HEK293 (cell line): Measurements from ENCODE around the gene AP2M1.
A peak's percentile ranks its signal among the peaks of the same experiment; 100 is the strongest.

Experiments used
- FEZF1 ChIP-seq: fragments of 450-650 bp; formaldehyde crosslinking; IDR thresholded peaks from 2 replicates; pipeline ENCODE4 v1.5.1; 2016; ENCODE audit warnings: missing biosample characterization, missing genetic modification characterization
- GLIS1 ChIP-seq: fragments of 450-650 bp; formaldehyde crosslinking; IDR thresholded peaks from 2 replicates; pipeline ENCODE4 v1.5.1; 2016; ENCODE audit warnings: missing biosample characterization, missing genetic modification characterization
- KLF10 ChIP-seq: fragments of 450-650 bp; IDR thresholded peaks from 2 replicates; pipeline ENCODE4 v1.5.1; 2018; ENCODE audit warnings: missing biosample characterization, mild to moderate bottlenecking, missing genetic modification characterization
- KLF16 ChIP-seq: fragments of 450-650 bp; formaldehyde crosslinking; IDR thresholded peaks from 2 replicates; pipeline ENCODE4 v1.5.1; 2017; ENCODE audit warnings: missing biosample characterization, missing genetic modification characterization
- KLF8 ChIP-seq: fragments of 450-650 bp; formaldehyde crosslinking; IDR thresholded peaks from 2 replicates; pipeline ENCODE4 v1.5.1; 2016; ENCODE audit warnings: missing biosample characterization, missing genetic modification characterization
- SCRT2 ChIP-seq: fragments of 450-650 bp; formaldehyde crosslinking; IDR thresholded peaks from 2 replicates; pipeline ENCODE4 v1.5.1; 2016; ENCODE audit warnings: missing biosample characterization, missing genetic modification characterization
- SP2 ChIP-seq: fragments of 450-650 bp; formaldehyde crosslinking; IDR thresholded peaks from 2 replicates; pipeline ENCODE4 v1.5.1; 2016; ENCODE audit warnings: missing biosample characterization, missing genetic modification characterization
- WT1 ChIP-seq: fragments of 450-650 bp; formaldehyde crosslinking; IDR thresholded peaks from 2 replicates; pipeline ENCODE4 v1.5.1; 2016; ENCODE audit warnings: missing biosample characterization, missing genetic modification characterization
- ZBTB17 ChIP-seq: fragments of 450-650 bp; formaldehyde crosslinking; IDR thresholded peaks from 2 replicates; pipeline ENCODE4 v1.5.1; 2016; ENCODE audit warnings: missing biosample characterization, missing genetic modification characterization
- ZNF16 ChIP-seq: fragments of 450-650 bp; formaldehyde crosslinking; IDR thresholded peaks from 2 replicates; pipeline ENCODE4 v1.5.1; 2016; ENCODE audit warnings: low read depth, missing biosample characterization, missing genetic modification characterization
- ZNF24 ChIP-seq: fragments of 450-650 bp; formaldehyde crosslinking; IDR thresholded peaks from 2 replicates; pipeline ENCODE4 v1.5.1; 2016; ENCODE audit warnings: missing biosample characterization, missing genetic modification characterization
- ZNF280C ChIP-seq: fragments of 450-650 bp; formaldehyde crosslinking; IDR thresholded peaks from 2 replicates; pipeline ENCODE4 v1.5.1; 2016; ENCODE audit warnings: missing biosample characterization, missing genetic modification characterization
- ZNF324 ChIP-seq: fragments of 450-650 bp; formaldehyde crosslinking; IDR thresholded peaks from 2 replicates; pipeline ENCODE4 v1.5.1; 2016; ENCODE audit warnings: missing biosample characterization, missing genetic modification characterization
- ZNF341 ChIP-seq: fragments of 450-650 bp; formaldehyde crosslinking; IDR thresholded peaks from 2 replicates; pipeline ENCODE4; 2016; ENCODE audit warnings: low read depth, missing biosample characterization, missing genetic modification characterization
- ZNF350 ChIP-seq: fragments of 450-650 bp; formaldehyde crosslinking; IDR thresholded peaks from 2 replicates; pipeline ENCODE4 v1.5.0; 2017; ENCODE audit warnings: missing biosample characterization, mild to moderate bottlenecking, missing genetic modification characterization
- ZNF362 ChIP-seq: fragments of 450-650 bp; formaldehyde crosslinking; IDR thresholded peaks from 2 replicates; pipeline ENCODE4 v1.5.1; 2016; ENCODE audit warnings: missing biosample characterization, missing genetic modification characterization
- ZNF394 ChIP-seq: fragments of 450-650 bp; formaldehyde crosslinking; IDR thresholded peaks from 2 replicates; pipeline ENCODE4 v1.5.1; 2016; ENCODE audit warnings: missing biosample characterization, missing genetic modification characterization, mild to moderate bottlenecking, moderate library complexity, borderline replicate concordance
- ZNF416 ChIP-seq: fragments of 450-650 bp; formaldehyde crosslinking; IDR thresholded peaks from 2 replicates; pipeline ENCODE4 v1.5.1; 2016; ENCODE audit warnings: missing biosample characterization, missing genetic modification characterization
- ZNF501 ChIP-seq: fragments of 450-650 bp; formaldehyde crosslinking; IDR thresholded peaks from 2 replicates; pipeline ENCODE4 v1.5.1; 2016; ENCODE audit warnings: missing biosample characterization, missing genetic modification characterization
- ZNF692 ChIP-seq: fragments of 450-650 bp; formaldehyde crosslinking; IDR thresholded peaks from 2 replicates; pipeline ENCODE4 v1.5.1; 2016; ENCODE audit warnings: missing biosample characterization, missing genetic modification characterization
- ZNF701 ChIP-seq: fragments of 450-650 bp; formaldehyde crosslinking; IDR thresholded peaks from 2 replicates; pipeline ENCODE4 v1.5.1; 2016; ENCODE audit warnings: missing biosample characterization, missing genetic modification characterization
- ZNF707 ChIP-seq: fragments of 450-650 bp; formaldehyde crosslinking; IDR thresholded peaks from 2 replicates; pipeline ENCODE4 v1.5.1; 2016; ENCODE audit warnings: missing biosample characterization, missing genetic modification characterization
- TF ChIP-seq, protein P1 (sequence below): fragments of 450-650 bp; formaldehyde crosslinking; IDR thresholded peaks from 2 replicates; pipeline ENCODE4 v1.5.1; 2016; ENCODE audit warnings: missing biosample characterization, missing genetic modification characterization
- TF ChIP-seq, protein P2 (sequence below): fragments of 450-650 bp; formaldehyde crosslinking; IDR thresholded peaks from 2 replicates; pipeline ENCODE4 v1.5.1; 2016; ENCODE audit warnings: missing biosample characterization, missing genetic modification characterization
- TF ChIP-seq, protein P3 (sequence below): fragments of 450-650 bp; formaldehyde crosslinking; IDR thresholded peaks from 2 replicates; pipeline ENCODE4 v1.5.1; 2016; ENCODE audit warnings: missing biosample characterization, missing genetic modification characterization
- TF ChIP-seq, protein P4 (sequence below): IDR thresholded peaks from 2 replicates; pipeline ENCODE4 v1.6.1; 2011; ENCODE audit warnings: mild to moderate bottlenecking, low read depth, low read length, borderline replicate concordance

AP2M1 gene

GRCh38 chr3:184174646-184175492 lies at the start of gene AP2M1 (continued):
- TF ChIP-seq ZNF692 (peak; percentile 40; the same call in 1 of the 2 replicates), ZNF324 (tag by site-specific recombination) (0 out of 2 replicates have a peak, but pooled peaks have one; percentile 41), WT1 (tag by site-specific recombination) (peak; percentile 35; the same call in 1 of the 2 replicates), ZBTB17 (tag by site-specific recombination) (peak; percentile 67), ZNF362 (tag by site-specific recombination) (no peak), KLF8 (peak; percentile 84), ZNF394 (tag by site-specific recombination) (no peak), SP2 (tag by site-specific recombination) (peak; percentile 80), ZNF24 (tag by site-specific recombination) (no peak), ZNF416 (no peak), KLF16 (tag by site-specific recombination) (peak; percentile 57; the same call in 1 of the 2 replicates), ZNF701 (tag by site-specific recombination) (no peak), ZNF341 (tag by site-specific recombination) (peak; percentile 90), KLF10 (tag by site-specific recombination) (0 out of 2 replicates have a peak, but pooled peaks have one; percentile 23), ZNF350 (no peak), FEZF1 (tag by site-specific recombination) (no peak), ZNF16 (tag by site-specific recombination) (no peak), SCRT2 (tag by site-specific recombination) (no peak), GLIS1 (tag by site-specific recombination) (0 out of 2 replicates have a peak, but pooled peaks have one; percentile 7), ZNF501 (peak; percentile 42; the same call in 1 of the 2 replicates), ZNF707 (tag by site-specific recombination) (no peak), ZNF280C (tag by site-specific recombination) (no peak)
- TF ChIP-seq, protein P1, sequence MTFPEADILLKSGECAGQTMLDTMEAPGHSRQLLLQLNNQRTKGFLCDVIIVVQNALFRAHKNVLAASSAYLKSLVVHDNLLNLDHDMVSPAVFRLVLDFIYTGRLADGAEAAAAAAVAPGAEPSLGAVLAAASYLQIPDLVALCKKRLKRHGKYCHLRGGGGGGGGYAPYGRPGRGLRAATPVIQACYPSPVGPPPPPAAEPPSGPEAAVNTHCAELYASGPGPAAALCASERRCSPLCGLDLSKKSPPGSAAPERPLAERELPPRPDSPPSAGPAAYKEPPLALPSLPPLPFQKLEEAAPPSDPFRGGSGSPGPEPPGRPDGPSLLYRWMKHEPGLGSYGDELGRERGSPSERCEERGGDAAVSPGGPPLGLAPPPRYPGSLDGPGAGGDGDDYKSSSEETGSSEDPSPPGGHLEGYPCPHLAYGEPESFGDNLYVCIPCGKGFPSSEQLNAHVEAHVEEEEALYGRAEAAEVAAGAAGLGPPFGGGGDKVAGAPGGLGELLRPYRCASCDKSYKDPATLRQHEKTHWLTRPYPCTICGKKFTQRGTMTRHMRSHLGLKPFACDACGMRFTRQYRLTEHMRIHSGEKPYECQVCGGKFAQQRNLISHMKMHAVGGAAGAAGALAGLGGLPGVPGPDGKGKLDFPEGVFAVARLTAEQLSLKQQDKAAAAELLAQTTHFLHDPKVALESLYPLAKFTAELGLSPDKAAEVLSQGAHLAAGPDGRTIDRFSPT (tag by site-specific recombination) = peak; percentile 79
- TF ChIP-seq, protein P2, sequence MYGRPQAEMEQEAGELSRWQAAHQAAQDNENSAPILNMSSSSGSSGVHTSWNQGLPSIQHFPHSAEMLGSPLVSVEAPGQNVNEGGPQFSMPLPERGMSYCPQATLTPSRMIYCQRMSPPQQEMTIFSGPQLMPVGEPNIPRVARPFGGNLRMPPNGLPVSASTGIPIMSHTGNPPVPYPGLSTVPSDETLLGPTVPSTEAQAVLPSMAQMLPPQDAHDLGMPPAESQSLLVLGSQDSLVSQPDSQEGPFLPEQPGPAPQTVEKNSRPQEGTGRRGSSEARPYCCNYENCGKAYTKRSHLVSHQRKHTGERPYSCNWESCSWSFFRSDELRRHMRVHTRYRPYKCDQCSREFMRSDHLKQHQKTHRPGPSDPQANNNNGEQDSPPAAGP = peak; percentile 65; the same call in 1 of the 2 replicates
- TF ChIP-seq, protein P3, sequence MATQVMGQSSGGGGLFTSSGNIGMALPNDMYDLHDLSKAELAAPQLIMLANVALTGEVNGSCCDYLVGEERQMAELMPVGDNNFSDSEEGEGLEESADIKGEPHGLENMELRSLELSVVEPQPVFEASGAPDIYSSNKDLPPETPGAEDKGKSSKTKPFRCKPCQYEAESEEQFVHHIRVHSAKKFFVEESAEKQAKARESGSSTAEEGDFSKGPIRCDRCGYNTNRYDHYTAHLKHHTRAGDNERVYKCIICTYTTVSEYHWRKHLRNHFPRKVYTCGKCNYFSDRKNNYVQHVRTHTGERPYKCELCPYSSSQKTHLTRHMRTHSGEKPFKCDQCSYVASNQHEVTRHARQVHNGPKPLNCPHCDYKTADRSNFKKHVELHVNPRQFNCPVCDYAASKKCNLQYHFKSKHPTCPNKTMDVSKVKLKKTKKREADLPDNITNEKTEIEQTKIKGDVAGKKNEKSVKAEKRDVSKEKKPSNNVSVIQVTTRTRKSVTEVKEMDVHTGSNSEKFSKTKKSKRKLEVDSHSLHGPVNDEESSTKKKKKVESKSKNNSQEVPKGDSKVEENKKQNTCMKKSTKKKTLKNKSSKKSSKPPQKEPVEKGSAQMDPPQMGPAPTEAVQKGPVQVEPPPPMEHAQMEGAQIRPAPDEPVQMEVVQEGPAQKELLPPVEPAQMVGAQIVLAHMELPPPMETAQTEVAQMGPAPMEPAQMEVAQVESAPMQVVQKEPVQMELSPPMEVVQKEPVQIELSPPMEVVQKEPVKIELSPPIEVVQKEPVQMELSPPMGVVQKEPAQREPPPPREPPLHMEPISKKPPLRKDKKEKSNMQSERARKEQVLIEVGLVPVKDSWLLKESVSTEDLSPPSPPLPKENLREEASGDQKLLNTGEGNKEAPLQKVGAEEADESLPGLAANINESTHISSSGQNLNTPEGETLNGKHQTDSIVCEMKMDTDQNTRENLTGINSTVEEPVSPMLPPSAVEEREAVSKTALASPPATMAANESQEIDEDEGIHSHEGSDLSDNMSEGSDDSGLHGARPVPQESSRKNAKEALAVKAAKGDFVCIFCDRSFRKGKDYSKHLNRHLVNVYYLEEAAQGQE = peak; percentile 15; the same call in 1 of the 2 replicates
- TF ChIP-seq, protein P4, sequence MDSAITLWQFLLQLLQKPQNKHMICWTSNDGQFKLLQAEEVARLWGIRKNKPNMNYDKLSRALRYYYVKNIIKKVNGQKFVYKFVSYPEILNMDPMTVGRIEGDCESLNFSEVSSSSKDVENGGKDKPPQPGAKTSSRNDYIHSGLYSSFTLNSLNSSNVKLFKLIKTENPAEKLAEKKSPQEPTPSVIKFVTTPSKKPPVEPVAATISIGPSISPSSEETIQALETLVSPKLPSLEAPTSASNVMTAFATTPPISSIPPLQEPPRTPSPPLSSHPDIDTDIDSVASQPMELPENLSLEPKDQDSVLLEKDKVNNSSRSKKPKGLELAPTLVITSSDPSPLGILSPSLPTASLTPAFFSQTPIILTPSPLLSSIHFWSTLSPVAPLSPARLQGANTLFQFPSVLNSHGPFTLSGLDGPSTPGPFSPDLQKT = no peak
